Parathyroid adenoma (tissue), 2 donors: Measurements from ENCODE around the gene SLC26A2.
A peak's percentile ranks its signal among the peaks of the same experiment; 100 is the strongest.

Source experiments
- H2AFZ ChIP-seq: fragments of 300-600 bp; sonication (generic); one replicate; pipeline ENCODE4 v1.7.0; 2017; ENCODE audit warnings: antibody characterized with exemption, mild to moderate bottlenecking
- H3K27ac ChIP-seq: fragments of 300-600 bp; sonication (generic); one replicate; pipeline ENCODE4 v1.7.0; 2017
- H3K27me3 ChIP-seq: fragments of 300-600 bp; sonication (generic); one replicate; pipeline ENCODE4 v1.7.0; 2017; ENCODE audit warnings: low read length; ENCODE audit not compliant: control insufficient read depth, insufficient read depth
- H3K36me3 ChIP-seq: fragments of 300-600 bp; sonication (generic); one replicate; pipeline ENCODE4 v1.7.0; 2017; ENCODE audit warnings: low read length; ENCODE audit not compliant: control insufficient read depth, insufficient read depth
- H3K4me1 ChIP-seq: fragments of 300-600 bp; sonication (generic); one replicate; pipeline ENCODE4 v1.7.0; 2017; ENCODE audit warnings: control low read depth
- H3K4me2 ChIP-seq: fragments of 300-600 bp; sonication (generic); one replicate; pipeline ENCODE4 v1.7.0; 2017; ENCODE audit warnings: low read length
- H3K4me3 ChIP-seq: fragments of 300-600 bp; sonication (generic); one replicate; pipeline ENCODE4 v1.7.0; 2017; ENCODE audit warnings: low read depth, low read length
- H3K79me2 ChIP-seq: fragments of 300-600 bp; sonication (generic); one replicate; pipeline ENCODE4 v1.7.0; 2017; ENCODE audit warnings: control low read depth
- H3K9ac ChIP-seq: fragments of 300-600 bp; sonication (generic); one replicate; pipeline ENCODE4 v1.7.0; 2017; ENCODE audit warnings: mild to moderate bottlenecking
- H3K9me3 ChIP-seq: fragments of 300-600 bp; sonication (generic); one replicate; pipeline ENCODE4 v1.7.0; 2017; ENCODE audit warnings: low read length; ENCODE audit not compliant: control insufficient read depth
- CTCF ChIP-seq: fragments of 300-600 bp; sonication (generic); IDR thresholded peaks from one replicate; pipeline ENCODE4 v1.7.0; 2017; ENCODE audit warnings: antibody characterized with exemption, mild to moderate bottlenecking
- donor health status: primary hyperparathyroidism.

Gene SLC26A2

GRCh38 chr5:149996205-149996890 lies 35.8 kb downstream of the SLC26A2 start:
- Histone ChIP-seq H3K36me3 (no peaks in the 10 kb centered on the region), H3K79me2 (peaks cover 4% of the 10 kb centered on the region), H2AFZ (peak overlapping the region; percentile 33), H3K4me2 (peak overlapping the region; percentile 67), H3K9ac (no peak overlapping the region), H3K4me1 (peaks cover 24% of the 10 kb centered on the region), H3K27me3 (no peaks in the 10 kb centered on the region), H3K27ac (peak overlapping the region; percentile 81), H3K9me3 (no peaks in the 10 kb centered on the region), H3K4me3 (peak overlapping the region; percentile 39)
- no peak for TF ChIP-seq CTCF

GRCh38 chr5:149998281-149998680 lies 37.7 kb downstream of the SLC26A2 start:
- Histone ChIP-seq H3K79me2 (peaks cover 10% of the 10 kb centered on the region), H3K4me3 (no peak overlapping the region), H3K4me2 (peak overlapping the region; percentile 73), H3K9ac (no peak overlapping the region), H3K36me3 (no peaks in the 10 kb centered on the region), H3K27ac (no peak overlapping the region), H3K4me1 (peaks cover 31% of the 10 kb centered on the region), H2AFZ (no peak overlapping the region), H3K9me3 (no peaks in the 10 kb centered on the region), H3K27me3 (no peaks in the 10 kb centered on the region)
- TF ChIP-seq CTCF = no peak

GRCh38 chr5:149999359-149999758 lies 38.8 kb downstream of the SLC26A2 start:
- no peak for TF ChIP-seq CTCF

GRCh38 chr5:149999866-150000255 lies 39.3 kb downstream of the SLC26A2 start:
- Histone ChIP-seq H3K4me2 (peak overlapping the region; percentile 73), H2AFZ (peak overlapping the region; percentile 86), H3K27ac (peak overlapping the region; percentile 90), H3K9me3 (no peaks in the 10 kb centered on the region), H3K4me3 (peak overlapping the region; percentile 94), H3K27me3 (no peaks in the 10 kb centered on the region), H3K9ac (peak overlapping the region; percentile 67), H3K4me1 (peaks cover 26% of the 10 kb centered on the region), H3K36me3 (no peaks in the 10 kb centered on the region), H3K79me2 (peaks cover 10% of the 10 kb centered on the region)
- TF ChIP-seq CTCF = no peak

More at GRCh38 chr5:149999359-149999758, 38.8 kb downstream of the SLC26A2 start:
- H3K79me2 ChIP-seq = peaks cover 10% of the 10 kb centered on the region
- H3K27me3 ChIP-seq = no peaks in the 10 kb centered on the region
- H3K4me1 ChIP-seq = peaks cover 31% of the 10 kb centered on the region
- peak overlapping the region; percentile 86 for H2AFZ ChIP-seq
- peak overlapping the region; percentile 94 for H3K4me3 ChIP-seq
- H3K4me2 ChIP-seq = peak overlapping the region; percentile 73
- H3K36me3 ChIP-seq = no peaks in the 10 kb centered on the region
- H3K27ac ChIP-seq = peak overlapping the region; percentile 90
- H3K9me3 ChIP-seq = no peaks in the 10 kb centered on the region
- no peak overlapping the region for H3K9ac ChIP-seq
